IMR-90 (cell line): ENCODE measurements around the gene DBH. TPM values are rescaled to one million over a fixed set of nuclear protein-coding genes. Genes with fewer than 3 reads are reported as not detected.

Source experiments
- ATAC-seq: fragments of 200-7000 bp; cut with Tn5 transposase; 2 replicates; pipeline ENCODE4 v1.9.1; 2020; ENCODE audit warnings: low read depth, mild to moderate bottlenecking, moderate library complexity
- BruUV-seq: library from RNA; stranded (reverse); fragments of 400-500 nt; replicated peaks from 2 replicates; lab custom pipeline; 2021; lab: Mats Ljungman, UMichigan
- CTCF ChIA-PET: fragments of 300-600 bp; formaldehyde crosslinking; extraction: SDS; loops from one replicate; lab custom pipeline; 2021; ENCODE audit warnings: antibody characterized with exemption; lab: Yijun Ruan, JAX
- POLR2A ChIA-PET: fragments of 300-600 bp; sonication (Branson Sonifier 250); formaldehyde crosslinking; loops from one replicate; lab custom pipeline; 2022; ENCODE audit warnings: antibody characterized with exemption; ENCODE audit not compliant: unreplicated experiment; lab: Charles Lee
- DNase-seq: peaks from one replicate; pipeline ENCODE4 v3.0.0; 2013
- H2AFZ ChIP-seq: replicated peaks from 2 replicates; pipeline ENCODE3; 2013; ENCODE audit warnings: low read length, mild to moderate bottlenecking; ENCODE audit not compliant: poor library complexity
- H2AK5ac ChIP-seq: 2 replicates; pipeline ENCODE4 v1.6.1; 2013; ENCODE audit warnings: low read depth, low read length, inconsistent platforms
- H2AK9ac ChIP-seq: replicated peaks from 2 replicates; pipeline ENCODE3; 2013; ENCODE audit warnings: mild to moderate bottlenecking, low read depth, low read length, moderate library complexity; ENCODE audit not compliant: poor library complexity
- H2BK120ac ChIP-seq: 2 replicates; pipeline ENCODE4 v1.6.1; 2013; ENCODE audit warnings: low read depth, low read length, inconsistent platforms
- H2BK15ac ChIP-seq: 3 replicates; pipeline ENCODE4 v1.6.1; 2013; ENCODE audit warnings: low read depth, low read length, inconsistent platforms
- H2BK20ac ChIP-seq: 2 replicates; pipeline ENCODE4 v1.6.1; 2013; ENCODE audit warnings: low read depth, mild to moderate bottlenecking, inconsistent platforms, low read length, moderate library complexity
- H2BK5ac ChIP-seq: 2 replicates; pipeline ENCODE4 v1.6.1; 2013; ENCODE audit warnings: mild to moderate bottlenecking, low read depth, low read length, inconsistent platforms; ENCODE audit not compliant: poor library complexity, severe bottlenecking
- H3K14ac ChIP-seq: replicated peaks from 2 replicates; pipeline ENCODE4 v1.6.1; 2013; ENCODE audit warnings: low read depth, low read length, inconsistent platforms
- H3K18ac ChIP-seq: 2 replicates; pipeline ENCODE4 v1.6.1; 2013; ENCODE audit warnings: low read depth, low read length, control low read depth
- H3K23ac ChIP-seq: 2 replicates; pipeline ENCODE4 v1.6.1; 2013; ENCODE audit warnings: low read depth, low read length, inconsistent platforms
- H3K27ac ChIP-seq: 2 replicates; pipeline ENCODE4 v1.5.1; 2013; ENCODE audit warnings: mild to moderate bottlenecking, control low read depth, low read length; ENCODE audit not compliant: insufficient read depth
- H3K27me3 ChIP-seq: 2 replicates; pipeline ENCODE4 v1.6.1; 2013; ENCODE audit warnings: low read length; ENCODE audit not compliant: control insufficient read depth, insufficient read depth
- H3K36me3 ChIP-seq: 2 replicates; pipeline ENCODE4 v1.6.1; 2013; ENCODE audit warnings: low read length, mixed read lengths; ENCODE audit not compliant: control insufficient read depth, insufficient read depth
- H3K4ac ChIP-seq: 2 replicates; pipeline ENCODE4 v1.6.1; 2013; ENCODE audit warnings: low read depth, low read length, inconsistent platforms
- H3K4me1 ChIP-seq: 2 replicates; pipeline ENCODE4 v1.6.1; 2013; ENCODE audit warnings: low read length, mixed read lengths; ENCODE audit not compliant: control insufficient read depth, insufficient read depth
- H3K4me2 ChIP-seq: 2 replicates; pipeline ENCODE4 v1.6.1; 2013; ENCODE audit warnings: low read depth, mild to moderate bottlenecking, control low read depth, low read length, moderate library complexity
- H3K4me3 ChIP-seq: 2 replicates; pipeline ENCODE4 v1.5.1; 2013; ENCODE audit warnings: low read depth, mild to moderate bottlenecking, control low read depth, low read length, moderate library complexity; ENCODE audit not compliant: insufficient read depth
- H3K56ac ChIP-seq: 2 replicates; pipeline ENCODE4 v1.6.1; 2013; ENCODE audit warnings: low read length, inconsistent platforms; ENCODE audit not compliant: insufficient read depth; ENCODE audit errors: extremely low read depth
- H3K79me1 ChIP-seq, 2 experiments: 2 replicates each; pipeline ENCODE4 v1.6.1; 2013; ENCODE audit warnings: low read length in 2 of 2, inconsistent platforms in 1 of 2, low read depth in 1 of 2
- H3K9ac ChIP-seq: 2 replicates; pipeline ENCODE4 v1.6.1; 2013; ENCODE audit warnings: low read depth, low read length, control low read depth
- H3K9me1 ChIP-seq: 2 replicates; pipeline ENCODE4 v1.6.1; 2013; ENCODE audit warnings: low read length, inconsistent platforms; ENCODE audit not compliant: insufficient read depth
- H3K9me3 ChIP-seq: 2 replicates; pipeline ENCODE4 v1.6.1; 2013; ENCODE audit warnings: low read length; ENCODE audit not compliant: control insufficient read depth, insufficient read depth
- H4K20me1 ChIP-seq: 2 replicates; pipeline ENCODE4 v1.6.1; 2013; ENCODE audit warnings: low read length, inconsistent platforms; ENCODE audit not compliant: insufficient read depth
- H4K5ac ChIP-seq: 2 replicates; pipeline ENCODE4 v1.6.1; 2013; ENCODE audit warnings: mild to moderate bottlenecking, low read depth, low read length, control low read depth
- H4K8ac ChIP-seq, 2 experiments: 2 replicates each; pipeline ENCODE4 v1.6.1; 2013; ENCODE audit warnings: low read depth in 2 of 2, low read length in 2 of 2, control low read depth in 1 of 2, inconsistent platforms in 1 of 2
- H4K91ac ChIP-seq: 2 replicates; pipeline ENCODE4 v1.6.1; 2013; ENCODE audit warnings: low read depth, low read length, inconsistent platforms; ENCODE audit not compliant: insufficient read depth
- BHLHE40 ChIP-seq: fragments of 150-350 bp; IDR thresholded peaks from 2 replicates; pipeline ENCODE4 v1.6.1; 2016; ENCODE audit warnings: mild to moderate bottlenecking, low read depth, low read length
- CEBPB ChIP-seq: IDR thresholded peaks from 2 replicates; pipeline ENCODE4 v1.6.1; 2012; ENCODE audit warnings: low read depth, low read length, improper control_type of control experiment
- CHD1 ChIP-seq: IDR thresholded peaks from 2 replicates; pipeline ENCODE4 v1.6.1; 2012; ENCODE audit warnings: low read depth, low read length, improper control_type of control experiment
- FOS ChIP-seq: fragments of 150-350 bp; IDR thresholded peaks from 2 replicates; pipeline ENCODE4 v1.6.1; 2016; ENCODE audit warnings: low read depth, low read length
- MAFK ChIP-seq: IDR thresholded peaks from 2 replicates; pipeline ENCODE4 v1.6.1; 2012; ENCODE audit warnings: low read depth, low read length, improper control_type of control experiment
- MAZ ChIP-seq: IDR thresholded peaks from 2 replicates; pipeline ENCODE4 v1.6.1; 2012; ENCODE audit warnings: low read depth, mild to moderate bottlenecking, low read length, improper control_type of control experiment, moderate library complexity, borderline replicate concordance
- MXI1 ChIP-seq: IDR thresholded peaks from 2 replicates; pipeline ENCODE4 v1.6.1; 2012; ENCODE audit warnings: low read depth, mild to moderate bottlenecking, low read length, moderate library complexity, borderline replicate concordance
- NFE2L2 ChIP-seq: fragments of 150-350 bp; IDR thresholded peaks from 2 replicates; pipeline ENCODE4 v1.6.1; 2016; ENCODE audit warnings: low read depth, mild to moderate bottlenecking, low read length
- POLR2A ChIP-seq: IDR thresholded peaks from 2 replicates; pipeline ENCODE4 v1.6.1; 2012; ENCODE audit warnings: mild to moderate bottlenecking, low read depth, low read length
- RAD21 ChIP-seq: IDR thresholded peaks from 2 replicates; pipeline ENCODE4 v1.6.1; 2012; ENCODE audit warnings: low read length, improper control_type of control experiment
- RCOR1 ChIP-seq: IDR thresholded peaks from 2 replicates; pipeline ENCODE4 v1.6.1; 2012; ENCODE audit warnings: mild to moderate bottlenecking, low read length, improper control_type of control experiment; ENCODE audit not compliant: insufficient replicate concordance
- RFX5 ChIP-seq: IDR thresholded peaks from 2 replicates; pipeline ENCODE4 v1.8.0; 2012; ENCODE audit warnings: low read depth, mild to moderate bottlenecking, low read length, moderate library complexity
- SMC3 ChIP-seq: fragments of 150-350 bp; IDR thresholded peaks from 2 replicates; pipeline ENCODE4 v1.6.1; 2016; ENCODE audit warnings: low read depth, mild to moderate bottlenecking, antibody characterized with exemption, low read length, moderate library complexity
- WGBS, 2 experiments: methylation state at CpG; one replicate each; pipeline versions ENCODE4 v1.1.5 to v1.1.7; 2013; ENCODE audit warnings: missing lambda C conversion rate in 2 of 2; ENCODE audit not compliant: insufficient read length in 1 of 2; ENCODE audit errors: extremely low coverage in 2 of 2; 5-methylcytosine and 5-hydroxymethylcytosine counted together
- dilution Hi-C: fragments of 300-500 bp; cut with HindIII; formaldehyde crosslinking; loops from one replicate; pipeline ENCODE4 v1.14.3; 2018; ENCODE audit warnings: low sequenced_read_pairs; ENCODE audit not compliant: unreplicated experiment
- in situ Hi-C: fragments of 300-500 bp; cut with MboI; formaldehyde crosslinking; loops from 3 replicates; pipeline ENCODE4 v1.14.3; 2019; ENCODE audit warnings: low sequenced_read_pairs, inconsistent platforms, mixed read lengths
- intact Hi-C: fragments of 100-400 bp; cut with micrococcal nuclease; formaldehyde crosslinking; loops from 2 replicates; pipeline ENCODE4 v1.10.0; 2022
- polyA plus RNA-seq, 3 experiments: library from polyadenylated mRNA; depleted of rRNA; stranded (reverse); fragments of >200 nt; gene quantifications; 2 replicates each; pipeline ENCODE4 v1.2.3, GENCODE V29; 2012; ENCODE audit warnings: low replicate concordance in 1 of 3
- total RNA-seq: library from RNA; depleted of rRNA; stranded (reverse); fragments of >200 nt; gene quantifications from 2 replicates; pipeline ENCODE4 v1.2.3, GENCODE V29; 2012
- TF ChIP-seq, protein P1 (sequence below): conservative IDR thresholded peaks from 2 replicates; pipeline ENCODE4 v1.5.1; 2012; ENCODE audit warnings: mild to moderate bottlenecking, low read depth, low read length, improper control_type of control experiment
- TF ChIP-seq, protein P2 (sequence below): fragments of 150-350 bp; IDR thresholded peaks from 2 replicates; pipeline ENCODE4 v1.6.1; 2017; ENCODE audit warnings: mild to moderate bottlenecking, antibody characterized with exemption, low read length, low read depth
- TF ChIP-seq, protein P3 (sequence below): fragments of 150-350 bp; IDR thresholded peaks from 2 replicates; pipeline ENCODE4 v1.6.1; 2016; ENCODE audit warnings: low read depth, mild to moderate bottlenecking, low read length, moderate library complexity, borderline replicate concordance

The DBH gene
- total and polyA plus RNA-seq, 2 of the 4 experiments (the other 2 are of a cell fraction), result not detected

DNA sequence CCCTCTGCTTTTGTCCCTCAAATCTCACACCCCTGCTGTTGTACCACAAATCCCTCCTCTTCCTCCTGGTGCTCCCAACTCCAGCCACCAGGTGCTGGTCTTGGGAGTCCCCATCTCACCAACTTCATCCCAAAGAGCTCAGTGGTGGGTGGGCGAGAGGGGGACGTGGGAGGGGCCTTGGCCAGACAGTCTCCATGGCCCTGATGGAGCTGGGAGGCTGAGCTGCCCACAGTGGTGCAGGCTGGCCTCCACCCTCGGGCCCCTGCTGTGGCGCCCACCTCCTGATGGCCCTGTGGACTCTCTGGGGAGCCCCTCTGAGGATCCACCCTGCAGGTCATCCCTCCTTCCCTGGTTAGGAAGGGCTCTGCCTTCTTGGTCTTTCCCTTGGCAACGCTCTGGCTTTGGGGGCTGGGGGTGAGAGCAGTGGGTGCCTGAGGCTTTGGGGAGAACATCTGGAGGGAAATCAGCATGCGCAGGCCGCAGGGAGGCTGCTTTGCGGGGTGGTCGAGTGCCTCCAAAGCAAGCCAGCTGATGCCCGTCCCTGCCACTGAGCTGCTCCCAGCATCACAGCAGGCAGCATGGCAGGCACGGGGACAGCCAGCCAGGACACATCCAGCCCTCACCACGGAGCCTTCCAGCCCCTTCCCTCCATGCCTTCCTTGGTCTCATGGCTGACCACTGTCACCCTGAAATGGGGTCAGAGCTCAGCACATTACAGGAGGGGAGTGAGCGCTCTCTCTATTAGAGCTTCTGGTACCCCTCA is 19.3 kb upstream of the DBH start:
- Histone ChIP-seq H2AK9ac (no peak overlapping the region), H4K8ac (no peak overlapping the region), H2BK20ac (no peak overlapping the region), H2AK5ac (no peak overlapping the region), H3K56ac (no peak overlapping the region), H3K79me1 (no peaks in the 10 kb centered on the region), H3K4ac (no peak overlapping the region), H2BK5ac (no peak overlapping the region), H3K9me3 (no peaks in the 10 kb centered on the region), H2BK120ac (no peak overlapping the region), H3K4me3 (no peak overlapping the region), H3K27me3 (peaks cover 56% of the 10 kb centered on the region), H2BK15ac (no peak overlapping the region), H3K14ac (no peak overlapping the region), H3K9me1 (no peaks in the 10 kb centered on the region), H3K27ac (no peak overlapping the region), H2AFZ (no peak overlapping the region), H4K91ac (no peak overlapping the region), H3K18ac (no peak overlapping the region), H4K20me1 (no peaks in the 10 kb centered on the region), H3K23ac (no peak overlapping the region), H3K9ac (no peak overlapping the region), H4K5ac (no peak overlapping the region), H3K36me3 (no peaks in the 10 kb centered on the region), H3K4me2 (no peak overlapping the region), H3K4me1 (no peaks in the 10 kb centered on the region)
- POLR2A ChIA-PET, result no interaction called here
- BruUV-seq, result no TSS peak
- DNase-seq (no peak), ATAC-seq (no peak)
- intact Hi-C loops, result no loop called here
- WGBS, 2 experiments, result no CpG with 5 or more reads among the region's 13 CpGs
- CTCF ChIA-PET, result no interaction called here
- TF ChIP-seq CHD1 (no peak), SMC3 (no peak), RFX5 (no peak), MAFK (no peak), FOS (no peak), NFE2L2 (no peak), RCOR1 (no peak), MAZ (no peak), CEBPB (no peak), RAD21 (no peak), POLR2A (no peak), MXI1 (no peak), BHLHE40 (no peak)
- TF ChIP-seq, protein P1, sequence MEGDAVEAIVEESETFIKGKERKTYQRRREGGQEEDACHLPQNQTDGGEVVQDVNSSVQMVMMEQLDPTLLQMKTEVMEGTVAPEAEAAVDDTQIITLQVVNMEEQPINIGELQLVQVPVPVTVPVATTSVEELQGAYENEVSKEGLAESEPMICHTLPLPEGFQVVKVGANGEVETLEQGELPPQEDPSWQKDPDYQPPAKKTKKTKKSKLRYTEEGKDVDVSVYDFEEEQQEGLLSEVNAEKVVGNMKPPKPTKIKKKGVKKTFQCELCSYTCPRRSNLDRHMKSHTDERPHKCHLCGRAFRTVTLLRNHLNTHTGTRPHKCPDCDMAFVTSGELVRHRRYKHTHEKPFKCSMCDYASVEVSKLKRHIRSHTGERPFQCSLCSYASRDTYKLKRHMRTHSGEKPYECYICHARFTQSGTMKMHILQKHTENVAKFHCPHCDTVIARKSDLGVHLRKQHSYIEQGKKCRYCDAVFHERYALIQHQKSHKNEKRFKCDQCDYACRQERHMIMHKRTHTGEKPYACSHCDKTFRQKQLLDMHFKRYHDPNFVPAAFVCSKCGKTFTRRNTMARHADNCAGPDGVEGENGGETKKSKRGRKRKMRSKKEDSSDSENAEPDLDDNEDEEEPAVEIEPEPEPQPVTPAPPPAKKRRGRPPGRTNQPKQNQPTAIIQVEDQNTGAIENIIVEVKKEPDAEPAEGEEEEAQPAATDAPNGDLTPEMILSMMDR, result no peak
- TF ChIP-seq, protein P2, sequence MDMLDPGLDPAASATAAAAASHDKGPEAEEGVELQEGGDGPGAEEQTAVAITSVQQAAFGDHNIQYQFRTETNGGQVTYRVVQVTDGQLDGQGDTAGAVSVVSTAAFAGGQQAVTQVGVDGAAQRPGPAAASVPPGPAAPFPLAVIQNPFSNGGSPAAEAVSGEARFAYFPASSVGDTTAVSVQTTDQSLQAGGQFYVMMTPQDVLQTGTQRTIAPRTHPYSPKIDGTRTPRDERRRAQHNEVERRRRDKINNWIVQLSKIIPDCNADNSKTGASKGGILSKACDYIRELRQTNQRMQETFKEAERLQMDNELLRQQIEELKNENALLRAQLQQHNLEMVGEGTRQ, result no peak
- TF ChIP-seq, protein P3, sequence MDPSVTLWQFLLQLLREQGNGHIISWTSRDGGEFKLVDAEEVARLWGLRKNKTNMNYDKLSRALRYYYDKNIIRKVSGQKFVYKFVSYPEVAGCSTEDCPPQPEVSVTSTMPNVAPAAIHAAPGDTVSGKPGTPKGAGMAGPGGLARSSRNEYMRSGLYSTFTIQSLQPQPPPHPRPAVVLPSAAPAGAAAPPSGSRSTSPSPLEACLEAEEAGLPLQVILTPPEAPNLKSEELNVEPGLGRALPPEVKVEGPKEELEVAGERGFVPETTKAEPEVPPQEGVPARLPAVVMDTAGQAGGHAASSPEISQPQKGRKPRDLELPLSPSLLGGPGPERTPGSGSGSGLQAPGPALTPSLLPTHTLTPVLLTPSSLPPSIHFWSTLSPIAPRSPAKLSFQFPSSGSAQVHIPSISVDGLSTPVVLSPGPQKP, result no peak
- in situ Hi-C loops, result no loop called here
- dilution Hi-C loops, result no loop called here
